Left kidney (tissue), 8 donors: ENCODE measurements around the gene OSBPL1A. TPM values are rescaled to one million over a fixed set of nuclear protein-coding genes. Genes with fewer than 3 reads are reported as not detected.

ENCODE experiments used
- DNase-seq: peaks from one replicate; pipeline ENCODE4 v3.0.0-alpha.2; 2013
- long read RNA-seq, 8 donors: transcript quantifications; one replicate each; lab custom pipeline, GENCODE V29; 2026
- polyA plus RNA-seq: library from polyadenylated mRNA; unstranded; fragments of 120-200 nt; gene quantifications from one replicate; pipeline ENCODE4 v1.2.1, GENCODE V29; 2013; ENCODE audit not compliant: insufficient read length

Gene OSBPL1A
- polyA plus RNA-seq = 58.0 TPM
- long read RNA-seq, donor 1, partial matches to known transcripts = 0 of 3 reads
- long read RNA-seq, donor 1, other reads (novel, unspliced or antisense) = 0 of 3 reads
- long read RNA-seq, donor 2, transcript OSBPL1A-204 (14 exons, 3,317 nt) = major isoform, 8 of 8 reads
- long read RNA-seq, donor 2, partial matches to known transcripts = 0 of 8 reads
- long read RNA-seq, donor 2, other reads (novel, unspliced or antisense) = 0 of 8 reads
- long read RNA-seq, donor 3, partial matches to known transcripts = 0 of 3 reads
- long read RNA-seq, donor 3, other reads (novel, unspliced or antisense) = 0 of 3 reads
- long read RNA-seq, donor 4 = 0 reads
- long read RNA-seq, donor 5, transcript OSBPL1A-204 (14 exons, 3,317 nt) = major isoform, 6 of 14 reads
- long read RNA-seq, donor 5, partial matches to known transcripts = 8 of 14 reads
- long read RNA-seq, donor 5, other reads (novel, unspliced or antisense) = 0 of 14 reads
- long read RNA-seq, donor 6, transcript OSBPL1A-204 (14 exons, 3,317 nt) = major isoform, 7 of 113 reads
- long read RNA-seq, donor 6, partial matches to known transcripts = 106 of 113 reads
- long read RNA-seq, donor 6, other reads (novel, unspliced or antisense) = 0 of 113 reads
- long read RNA-seq, donor 7, transcript OSBPL1A-204 (14 exons, 3,317 nt) = major isoform, 5 of 5 reads
- long read RNA-seq, donor 7, partial matches to known transcripts = 0 of 5 reads
- long read RNA-seq, donor 7, other reads (novel, unspliced or antisense) = 0 of 5 reads
- long read RNA-seq, donor 8, partial matches to known transcripts = 0 of 14 reads
- long read RNA-seq, donor 8, other reads (novel, unspliced or antisense) = 10 of 14 reads

GRCh38 chr18:24397694-24398368 lies at the start of gene OSBPL1A:
Gene OSBPL1A (minus strand): TSS chr18:24397824. CDS start chr18:24377533, 20,291 bp downstream.
- DNase-seq = peak; percentile 88

- DNase-seq = no peak
Measured at GRCh38 chr18:24446953-24447538, 49.4 kb upstream of the OSBPL1A start.

- no peak for DNase-seq
Measured at GRCh38 chr18:24446453-24446852, 48.8 kb upstream of the OSBPL1A start.

- DNase-seq = no peak
Measured at GRCh38 chr18:24443870-24444269, 46.2 kb upstream of the OSBPL1A start.

- no peak for DNase-seq
Measured at GRCh38 chr18:24436939-24437338, 39.3 kb upstream of the OSBPL1A start.

GRCh38 chr18:24432618-24433017 lies 35.0 kb upstream of the OSBPL1A start:
- no peak for DNase-seq

GRCh38 chr18:24429188-24429587 lies 31.6 kb upstream of the OSBPL1A start:
- no peak for DNase-seq

GRCh38 chr18:24428709-24429108 lies 31.1 kb upstream of the OSBPL1A start:
- DNase-seq = no peak

GRCh38 chr18:24427484-24427883 lies 29.9 kb upstream of the OSBPL1A start:
- no peak for DNase-seq

GRCh38 chr18:24426398-24427294 lies 29.0 kb upstream of the OSBPL1A start, which contains the start of gene IMPACT:
Gene IMPACT (plus strand): TSS chr18:24426670. CDS start chr18:24426757, 87 bp downstream.
- DNase-seq = peak; percentile 82

GRCh38 chr18:24426073-24426397 lies 28.4 kb upstream of the OSBPL1A start:
- DNase-seq = no peak

- no peak for DNase-seq
Measured at GRCh38 chr18:24421831-24422230, 24.2 kb upstream of the OSBPL1A start.

- DNase-seq = no peak
Measured at GRCh38 chr18:24420551-24420950, 22.9 kb upstream of the OSBPL1A start.

- no peak for DNase-seq
Measured at GRCh38 chr18:24417480-24417879, 19.9 kb upstream of the OSBPL1A start.

GRCh38 chr18:24414349-24415003 lies 16.9 kb upstream of the OSBPL1A start:
- no peak for DNase-seq

GRCh38 chr18:24413148-24413547 lies 15.5 kb upstream of the OSBPL1A start:
- DNase-seq = no peak

- DNase-seq = no peak
Measured at GRCh38 chr18:24408496-24408895, 10.9 kb upstream of the OSBPL1A start.

- no peak for DNase-seq
Measured at GRCh38 chr18:24404591-24404990, 7.0 kb upstream of the OSBPL1A start.

GRCh38 chr18:24403076-24403475 lies 5.5 kb upstream of the OSBPL1A start:
- DNase-seq = no peak

GRCh38 chr18:24402209-24402785 lies 4.7 kb upstream of the OSBPL1A start:
- DNase-seq = no peak
